IMR-90 (cell line): ENCODE data around the gene PSMC5. TPM values are rescaled to one million over a fixed set of nuclear protein-coding genes. Genes with fewer than 3 reads are reported as not detected.

Source experiments
- ATAC-seq: fragments of 200-7000 bp; cut with Tn5 transposase; 2 replicates; pipeline ENCODE4 v1.9.1; 2020; ENCODE audit warnings: low read depth, mild to moderate bottlenecking, moderate library complexity
- BruUV-seq: library from RNA; stranded (reverse); fragments of 400-500 nt; replicated peaks from 2 replicates; lab custom pipeline; 2021; lab: Mats Ljungman, UMichigan
- CTCF ChIA-PET: fragments of 300-600 bp; formaldehyde crosslinking; extraction: SDS; loops from one replicate; lab custom pipeline; 2021; ENCODE audit warnings: antibody characterized with exemption; lab: Yijun Ruan, JAX
- POLR2A ChIA-PET: fragments of 300-600 bp; sonication (Branson Sonifier 250); formaldehyde crosslinking; loops from one replicate; lab custom pipeline; 2022; ENCODE audit warnings: antibody characterized with exemption; ENCODE audit not compliant: unreplicated experiment; lab: Charles Lee
- DNase-seq: peaks from one replicate; pipeline ENCODE4 v3.0.0; 2013
- H2AFZ ChIP-seq: replicated peaks from 2 replicates; pipeline ENCODE3; 2013; ENCODE audit warnings: low read length, mild to moderate bottlenecking; ENCODE audit not compliant: poor library complexity
- H2AK5ac ChIP-seq: 2 replicates; pipeline ENCODE4 v1.6.1; 2013; ENCODE audit warnings: low read depth, low read length, inconsistent platforms
- H2AK9ac ChIP-seq: replicated peaks from 2 replicates; pipeline ENCODE3; 2013; ENCODE audit warnings: mild to moderate bottlenecking, low read depth, low read length, moderate library complexity; ENCODE audit not compliant: poor library complexity
- H2BK120ac ChIP-seq: 2 replicates; pipeline ENCODE4 v1.6.1; 2013; ENCODE audit warnings: low read depth, low read length, inconsistent platforms
- H2BK15ac ChIP-seq: 3 replicates; pipeline ENCODE4 v1.6.1; 2013; ENCODE audit warnings: low read depth, low read length, inconsistent platforms
- H2BK20ac ChIP-seq: 2 replicates; pipeline ENCODE4 v1.6.1; 2013; ENCODE audit warnings: low read depth, mild to moderate bottlenecking, inconsistent platforms, low read length, moderate library complexity
- H2BK5ac ChIP-seq: 2 replicates; pipeline ENCODE4 v1.6.1; 2013; ENCODE audit warnings: mild to moderate bottlenecking, low read depth, low read length, inconsistent platforms; ENCODE audit not compliant: poor library complexity, severe bottlenecking
- H3K14ac ChIP-seq: replicated peaks from 2 replicates; pipeline ENCODE4 v1.6.1; 2013; ENCODE audit warnings: low read depth, low read length, inconsistent platforms
- H3K18ac ChIP-seq: 2 replicates; pipeline ENCODE4 v1.6.1; 2013; ENCODE audit warnings: low read depth, low read length, control low read depth
- H3K23ac ChIP-seq: 2 replicates; pipeline ENCODE4 v1.6.1; 2013; ENCODE audit warnings: low read depth, low read length, inconsistent platforms
- H3K27ac ChIP-seq: 2 replicates; pipeline ENCODE4 v1.5.1; 2013; ENCODE audit warnings: mild to moderate bottlenecking, control low read depth, low read length; ENCODE audit not compliant: insufficient read depth
- H3K27me3 ChIP-seq: 2 replicates; pipeline ENCODE4 v1.6.1; 2013; ENCODE audit warnings: low read length; ENCODE audit not compliant: control insufficient read depth, insufficient read depth
- H3K36me3 ChIP-seq: 2 replicates; pipeline ENCODE4 v1.6.1; 2013; ENCODE audit warnings: low read length, mixed read lengths; ENCODE audit not compliant: control insufficient read depth, insufficient read depth
- H3K4ac ChIP-seq: 2 replicates; pipeline ENCODE4 v1.6.1; 2013; ENCODE audit warnings: low read depth, low read length, inconsistent platforms
- H3K4me1 ChIP-seq: 2 replicates; pipeline ENCODE4 v1.6.1; 2013; ENCODE audit warnings: low read length, mixed read lengths; ENCODE audit not compliant: control insufficient read depth, insufficient read depth
- H3K4me2 ChIP-seq: 2 replicates; pipeline ENCODE4 v1.6.1; 2013; ENCODE audit warnings: low read depth, mild to moderate bottlenecking, control low read depth, low read length, moderate library complexity
- H3K4me3 ChIP-seq: 2 replicates; pipeline ENCODE4 v1.5.1; 2013; ENCODE audit warnings: low read depth, mild to moderate bottlenecking, control low read depth, low read length, moderate library complexity; ENCODE audit not compliant: insufficient read depth
- H3K56ac ChIP-seq: 2 replicates; pipeline ENCODE4 v1.6.1; 2013; ENCODE audit warnings: low read length, inconsistent platforms; ENCODE audit not compliant: insufficient read depth; ENCODE audit errors: extremely low read depth
- H3K79me1 ChIP-seq, 2 experiments: 2 replicates each; pipeline ENCODE4 v1.6.1; 2013; ENCODE audit warnings: low read length in 2 of 2, inconsistent platforms in 1 of 2, low read depth in 1 of 2
- H3K9ac ChIP-seq: 2 replicates; pipeline ENCODE4 v1.6.1; 2013; ENCODE audit warnings: low read depth, low read length, control low read depth
- H3K9me1 ChIP-seq: 2 replicates; pipeline ENCODE4 v1.6.1; 2013; ENCODE audit warnings: low read length, inconsistent platforms; ENCODE audit not compliant: insufficient read depth
- H3K9me3 ChIP-seq: 2 replicates; pipeline ENCODE4 v1.6.1; 2013; ENCODE audit warnings: low read length; ENCODE audit not compliant: control insufficient read depth, insufficient read depth
- H4K20me1 ChIP-seq: 2 replicates; pipeline ENCODE4 v1.6.1; 2013; ENCODE audit warnings: low read length, inconsistent platforms; ENCODE audit not compliant: insufficient read depth
- H4K5ac ChIP-seq: 2 replicates; pipeline ENCODE4 v1.6.1; 2013; ENCODE audit warnings: mild to moderate bottlenecking, low read depth, low read length, control low read depth
- H4K8ac ChIP-seq, 2 experiments: 2 replicates each; pipeline ENCODE4 v1.6.1; 2013; ENCODE audit warnings: low read depth in 2 of 2, low read length in 2 of 2, control low read depth in 1 of 2, inconsistent platforms in 1 of 2
- H4K91ac ChIP-seq: 2 replicates; pipeline ENCODE4 v1.6.1; 2013; ENCODE audit warnings: low read depth, low read length, inconsistent platforms; ENCODE audit not compliant: insufficient read depth
- CEBPB ChIP-seq: IDR thresholded peaks from 2 replicates; pipeline ENCODE4 v1.6.1; 2012; ENCODE audit warnings: low read depth, low read length, improper control_type of control experiment
- FOS ChIP-seq: fragments of 150-350 bp; IDR thresholded peaks from 2 replicates; pipeline ENCODE4 v1.6.1; 2016; ENCODE audit warnings: low read depth, low read length
- WGBS, 2 experiments: methylation state at CpG; one replicate each; pipeline versions ENCODE4 v1.1.5 to v1.1.7; 2013; ENCODE audit warnings: missing lambda C conversion rate in 2 of 2; ENCODE audit not compliant: insufficient read length in 1 of 2; ENCODE audit errors: extremely low coverage in 2 of 2; 5-methylcytosine and 5-hydroxymethylcytosine counted together
- dilution Hi-C: fragments of 300-500 bp; cut with HindIII; formaldehyde crosslinking; loops from one replicate; pipeline ENCODE4 v1.14.3; 2018; ENCODE audit warnings: low sequenced_read_pairs; ENCODE audit not compliant: unreplicated experiment
- in situ Hi-C: fragments of 300-500 bp; cut with MboI; formaldehyde crosslinking; loops from 3 replicates; pipeline ENCODE4 v1.14.3; 2019; ENCODE audit warnings: low sequenced_read_pairs, inconsistent platforms, mixed read lengths
- intact Hi-C: fragments of 100-400 bp; cut with micrococcal nuclease; formaldehyde crosslinking; loops from 2 replicates; pipeline ENCODE4 v1.10.0; 2022
- polyA plus RNA-seq, 3 experiments: library from polyadenylated mRNA; depleted of rRNA; stranded (reverse); fragments of >200 nt; gene quantifications; 2 replicates each; pipeline ENCODE4 v1.2.3, GENCODE V29; 2012; ENCODE audit warnings: low replicate concordance in 1 of 3
- total RNA-seq: library from RNA; depleted of rRNA; stranded (reverse); fragments of >200 nt; gene quantifications from 2 replicates; pipeline ENCODE4 v1.2.3, GENCODE V29; 2012
- TF ChIP-seq, protein P1 (sequence below): fragments of 150-350 bp; IDR thresholded peaks from 2 replicates; pipeline ENCODE4 v1.6.1; 2016; ENCODE audit warnings: low read depth, mild to moderate bottlenecking, low read length, moderate library complexity, borderline replicate concordance

Gene PSMC5
- total and polyA plus RNA-seq, 2 of the 4 experiments (the other 2 are of a cell fraction): 105 to 165 TPM

DNA sequence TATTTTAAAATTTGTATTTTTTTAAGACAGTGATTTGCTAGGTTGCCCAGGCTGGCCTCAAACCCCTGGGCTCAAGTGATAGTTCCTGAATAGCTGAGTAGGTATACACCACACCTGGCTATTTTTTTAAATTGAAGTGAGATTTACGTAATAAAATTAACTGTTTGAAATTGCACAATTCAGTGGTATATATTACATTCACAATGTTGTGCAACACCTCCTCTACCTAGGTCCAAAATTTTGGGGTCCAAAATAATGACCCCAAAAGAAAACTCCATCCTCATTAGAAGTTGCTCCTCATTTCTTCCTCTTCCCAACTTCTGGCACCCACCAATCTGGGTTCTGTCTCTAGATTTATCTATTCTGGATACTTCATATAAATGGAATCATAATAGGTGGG, 18.3 kb downstream of the PSMC5 start:
- Histone ChIP-seq H4K91ac (no peak overlapping the region), H3K36me3 (no peaks in the 10 kb centered on the region), H3K56ac (no peak overlapping the region), H2BK20ac (no peak overlapping the region), H4K20me1 (peaks cover 13% of the 10 kb centered on the region), H3K27ac (no peak overlapping the region), H3K27me3 (no peaks in the 10 kb centered on the region), H3K18ac (no peak overlapping the region), H3K9me1 (peaks cover 7% of the 10 kb centered on the region), H3K4ac (no peak overlapping the region), H3K4me3 (no peak overlapping the region), H2BK15ac (no peak overlapping the region), H2BK5ac (no peak overlapping the region), H3K23ac (no peak overlapping the region), H2AK9ac (no peak overlapping the region), H3K9me3 (0 out of 2 replicates have a peak, but pooled peaks cover 3% of the 10 kb centered on the region), H3K9ac (no peak overlapping the region), H4K5ac (no peak overlapping the region), H3K4me1 (peaks cover 8% of the 10 kb centered on the region), H2AK5ac (no peak overlapping the region), H3K4me2 (no peak overlapping the region), H3K79me1 (peaks cover 6 to 17% of the 10 kb centered on the region in 2 experiments; a peak in 3 of 4 replicates), H2BK120ac (no peak overlapping the region), H3K14ac (no peak overlapping the region), H4K8ac (no peak overlapping the region), H2AFZ (no peak overlapping the region)
- no TSS peak for BruUV-seq
- TF ChIP-seq CEBPB (peak; percentile 61), FOS (no peak)
- TF ChIP-seq, protein P1, sequence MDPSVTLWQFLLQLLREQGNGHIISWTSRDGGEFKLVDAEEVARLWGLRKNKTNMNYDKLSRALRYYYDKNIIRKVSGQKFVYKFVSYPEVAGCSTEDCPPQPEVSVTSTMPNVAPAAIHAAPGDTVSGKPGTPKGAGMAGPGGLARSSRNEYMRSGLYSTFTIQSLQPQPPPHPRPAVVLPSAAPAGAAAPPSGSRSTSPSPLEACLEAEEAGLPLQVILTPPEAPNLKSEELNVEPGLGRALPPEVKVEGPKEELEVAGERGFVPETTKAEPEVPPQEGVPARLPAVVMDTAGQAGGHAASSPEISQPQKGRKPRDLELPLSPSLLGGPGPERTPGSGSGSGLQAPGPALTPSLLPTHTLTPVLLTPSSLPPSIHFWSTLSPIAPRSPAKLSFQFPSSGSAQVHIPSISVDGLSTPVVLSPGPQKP: no peak
- ChIA-PET CTCF (no interaction called here), POLR2A (no interaction called here)
- ATAC-seq (no peak), DNase-seq (no peak)
- intact Hi-C loops (no loop called here), dilution Hi-C loops (no loop called here), in situ Hi-C loops (no loop called here)
- WGBS, 2 experiments: no CpG with 5 or more reads among the region's 1 CpG
